K562 (cell line): ENCODE results near the gene MPG. TPM values are rescaled to one million over a fixed set of nuclear protein-coding genes. Genes with fewer than 3 reads are reported as not detected.

ENCODE experiments used
- ATAC-seq: fragments of 200-7000 bp; cut with Tn5 transposase; 3 replicates; pipeline ENCODE4 v1.9.1; 2020; ENCODE audit warnings: moderate library complexity
- BruUV-seq: library from RNA; stranded (reverse); fragments of 400-500 nt; replicated peaks from 2 replicates; lab custom pipeline; 2021; lab: Mats Ljungman, UMichigan
- CTCF ChIA-PET: fragments of 300-600 bp; formaldehyde crosslinking; extraction: SDS; loops from one replicate; lab custom pipeline; 2021; ENCODE audit warnings: low intra/inter-chr PET ratio; lab: Yijun Ruan, JAX
- POLR2A ChIA-PET: fragments of 300-600, 350-650 bp; sonication (Branson Sonifier 250); formaldehyde crosslinking; extraction: SDS; loops from one replicate; lab custom pipeline; 2021; ENCODE audit warnings: antibody characterized with exemption, inconsistent platforms; lab: Yijun Ruan, JAX
- DNase-seq, 4 experiments: peaks; one replicate each; pipeline versions ENCODE4 v3.0.0 to v3.0.0-alpha.2; 2011 to 2018; ENCODE audit warnings: low spot score in 3 of 4, mixed read lengths in 3 of 4; ENCODE audit errors: extremely low read depth in 1 of 4
- FAIRE-seq: peaks from 2 replicates; lab custom pipeline; 2011; peaks lifted over from hg19 to GRCh38; lab: Jason Lieb, UNC
- H2AFZ ChIP-seq: 2 replicates; pipeline ENCODE4 v1.6.0; 2011; ENCODE audit warnings: low read depth, low read length, control low read depth, inconsistent platforms
- H3K27ac ChIP-seq: fragments of 200-600 bp; 3 replicates; pipeline ENCODE4 v1.8.0; 2011; ENCODE audit warnings: low read depth, mild to moderate bottlenecking, control low read depth, inconsistent platforms, low read length, moderate library complexity, mixed read lengths; ENCODE audit errors: extremely low read depth
- H3K27me3 ChIP-seq, 2 experiments: fragments of 300-600 bp in 1 of 2; 2 replicates in 1 of 2; 3 replicates in 1 of 2; pipeline versions ENCODE4 v1.6.0 to v1.8.0; 2011; ENCODE audit warnings: inconsistent platforms in 2 of 2, low read length in 2 of 2, mild to moderate bottlenecking in 1 of 2, mixed read lengths in 1 of 2, moderate library complexity in 1 of 2; ENCODE audit not compliant: control insufficient read depth in 2 of 2, insufficient read depth in 2 of 2
- H3K36me3 ChIP-seq: fragments of 300-600 bp; 3 replicates; pipeline ENCODE4 v1.8.0; 2011; ENCODE audit warnings: mild to moderate bottlenecking, low read length, inconsistent platforms; ENCODE audit not compliant: control insufficient read depth, insufficient read depth
- H3K4me1 ChIP-seq, 2 experiments: fragments of 200-600 bp in 1 of 2; replicated peaks in 1 of 2; 2 replicates in 1 of 2; 3 replicates in 1 of 2; pipeline versions ENCODE4 v1.5.1 to v1.8.0; 2011; ENCODE audit warnings: inconsistent platforms in 2 of 2, low read length in 2 of 2, mild to moderate bottlenecking in 1 of 2, mixed read lengths in 1 of 2, moderate library complexity in 1 of 2; ENCODE audit not compliant: control insufficient read depth in 2 of 2, insufficient read depth in 2 of 2
- H3K4me2 ChIP-seq: 2 replicates; pipeline ENCODE4 v1.6.1; 2011; ENCODE audit warnings: low read length, control low read depth, inconsistent platforms, mixed read lengths; ENCODE audit not compliant: insufficient read depth
- H3K4me3 ChIP-seq: fragments of 200-600 bp; sonication (generic), shearing (Covaris generic); 2 replicates; pipeline ENCODE4 v1.5.1; 2016; ENCODE audit warnings: control low read depth, inconsistent platforms
- H3K79me2 ChIP-seq: fragments of 200-600 bp; 3 replicates; pipeline ENCODE4 v1.8.0; 2011; ENCODE audit warnings: low read length, inconsistent platforms; ENCODE audit not compliant: control insufficient read depth, insufficient read depth
- H3K9ac ChIP-seq, 2 experiments: 2 replicates each; pipeline versions ENCODE4 v1.6.0 to v1.6.1; 2011; ENCODE audit warnings: low read depth in 2 of 2, low read length in 2 of 2, control low read depth in 1 of 2, inconsistent platforms in 1 of 2, mild to moderate bottlenecking in 1 of 2, mixed read lengths in 1 of 2; ENCODE audit not compliant: insufficient read depth in 1 of 2
- H3K9me1 ChIP-seq: one replicate; pipeline ENCODE4 v1.6.0; 2011; ENCODE audit warnings: inconsistent platforms, mild to moderate bottlenecking, low read length, moderate library complexity; ENCODE audit not compliant: control insufficient read depth, insufficient read depth
- H3K9me3 ChIP-seq: replicated peaks from 2 replicates; pipeline ENCODE4 v1.5.1; 2011; ENCODE audit warnings: low read depth, low read length, inconsistent platforms; ENCODE audit not compliant: control insufficient read depth, insufficient read depth
- H4K20me1 ChIP-seq: replicated peaks from 2 replicates; pipeline ENCODE4 v1.6.1; 2011; ENCODE audit warnings: low read length, inconsistent platforms, mixed read lengths; ENCODE audit not compliant: control insufficient read depth, insufficient read depth
- CTCF ChIP-seq, 3 experiments: IDR thresholded peaks in 2 of 3; conservative IDR thresholded peaks in 1 of 3; 2 replicates each; pipeline ENCODE4 v1.5.1; 2011 to 2012; ENCODE audit warnings: low read length in 3 of 3, mild to moderate bottlenecking in 3 of 3, control low read depth in 2 of 3, improper control_type of control experiment in 1 of 3, inconsistent platforms in 1 of 3, low read depth in 1 of 3, mixed read lengths in 1 of 3, moderate library complexity in 1 of 3; ENCODE audit not compliant: insufficient read depth in 2 of 3
- TFAM ChIP-seq: fragments of 250-450 bp; sonication (Bioruptor Pico); conservative IDR thresholded peaks from 2 replicates; pipeline ENCODE4 v1.5.0; 2021; ENCODE audit warnings: mild to moderate bottlenecking, moderate library complexity
- ZNF318 ChIP-seq, 2 experiments: fragments of 450-650 bp; IDR thresholded peaks; 2 replicates each; pipeline ENCODE4 v1.6.1; 2016; ENCODE audit warnings: mild to moderate bottlenecking in 2 of 2, borderline replicate concordance in 1 of 2, low read depth in 1 of 2, moderate library complexity in 1 of 2
- WGBS: fragments of 100-300 bp; shearing (Covaris generic); methylation state at CpG from one replicate; pipeline ENCODE4 v1.1.6; 2016; ENCODE audit warnings: low coverage, mixed read lengths; ENCODE audit not compliant: insufficient coverage; ENCODE audit errors: missing lambda C conversion rate; 5-methylcytosine and 5-hydroxymethylcytosine counted together
- in situ Hi-C: fragments of 300-500 bp; cut with MboI; formaldehyde crosslinking; loops from 4 replicates; pipeline ENCODE4 v1.15.0; 2018; ENCODE audit warnings: inconsistent platforms, mixed read lengths
- intact Hi-C: fragments of 100-400 bp; cut with micrococcal nuclease; formaldehyde crosslinking; loops from 2 replicates; pipeline ENCODE4 v1.14.2; 2022
- polyA plus RNA-seq, 8 experiments: library from polyadenylated mRNA; depleted of rRNA in 4 of 8; stranded (reverse) in 5 of 8; unstranded in 3 of 8; fragments of >200 nt; fragmentation: Nextera tagmentation in 2 of 8; fragmentation: Illumina TruSeq in 1 of 8; extraction: Ambion mirVana in 2 of 8; extraction: Trizol in 1 of 8; gene quantifications; 2 replicates each; pipeline versions ENCODE4 v1.2.1 to v1.2.3, GENCODE V29; 2011 to 2014; ENCODE audit warnings: inconsistent platforms in 1 of 8, missing spikeins in 1 of 8
- total RNA-seq, 7 experiments: library from RNA; depleted of rRNA in 6 of 7; stranded (reverse); fragments of >200 nt in 6 of 7; fragmentation: Illumina TruSeq in 2 of 7; extraction: Trizol in 2 of 7; gene quantifications; 2 replicates each; pipeline versions ENCODE4 v1.2.1 to v1.2.3, GENCODE V29; 2011 to 2021; ENCODE audit warnings: low replicate concordance in 1 of 7

Gene MPG
- total and polyA plus RNA-seq, 9 of the 15 experiments (the other 6 are each of a cell fraction or from before 2014, with no cell fraction given), result 0.42 to 226 (median 36.2) TPM

- peak; percentile 23 to 51 (median 36); a peak in 3 of 6 replicates for TF ChIP-seq CTCF (IDR thresholded peaks at IDR 0.05 in 2 of 3, conservative IDR thresholded peaks at IDR 0.05 in 1 of 3; ENCODE audit: insufficient read depth in 2 of 3, low read depth in 1 of 3, low read length in 3 of 3)
- TF ChIP-seq, all 486 proteins: peak for 39
These were observed 2.2 kb upstream of the MPG start (continued) for GRCh38 chr16:75580-76501.

GRCh38 chr16:76535-77272 is 1.3 kb upstream of the MPG start:
- no peaks in the 10 kb centered on the region; the same call in 1 of the 2 replicates for H3K9me3 ChIP-seq
- peaks cover 3% of the 10 kb centered on the region; the same call in 1 of the 2 replicates for H4K20me1 ChIP-seq
- peaks cover 32 to 74% of the 10 kb centered on the region in 2 experiments for H3K4me1 ChIP-seq
- H3K4me2 ChIP-seq, result peak overlapping the region; percentile 88
- in situ Hi-C loops (no loop called here), intact Hi-C loops (no loop called here)
- H3K27ac ChIP-seq, result peak overlapping the region; percentile 89
- H3K9ac ChIP-seq, result peak overlapping the region; percentile 89 to 100
- no TSS peak for BruUV-seq
- ChIA-PET POLR2A (interaction anchor here (0.6 to 2.0 kb wide), 7 partner anchors 8 to 30 kb away, joined by 3 to 11 read pairs (median 4); no protein-coding TSS in a partner anchor), CTCF (interaction anchor here (2.0 kb wide), 1 partner anchor 20 kb away, joined by 9 read pairs; no protein-coding TSS in a partner anchor)
- H3K4me3 ChIP-seq, result peak overlapping the region; percentile 93
- peaks cover 29% of the 10 kb centered on the region for H3K79me2 ChIP-seq
- ATAC-seq, result peak; percentile 59
- H3K27me3 ChIP-seq, result no peaks in the 10 kb centered on the region
- FAIRE-seq, result peak; percentile 90
- WGBS, result 17% methylated on average over 10 of the region's 13 CpGs
- peaks cover 5% of the 10 kb centered on the region for H3K9me1 ChIP-seq
- peak; percentile 85 to 87 (median 86) for DNase-seq
- H2AFZ ChIP-seq, result peak overlapping the region; percentile 76
- peaks cover 19% of the 10 kb centered on the region; the same call in 2 of the 3 replicates for H3K36me3 ChIP-seq
- TF ChIP-seq ZNF318 (IDR thresholded peaks at IDR 0.05; ENCODE audit: borderline replicate concordance in 1 of 2, low read depth in 1 of 2) (peak in 1 of 2 experiments; percentile 67; a peak in 1 of 4 replicates), TFAM (CRISPR knock-in tag) (no peak)
